NCI-H526 treated with DMSO at 0.1 percent for 48 hours (cell line): ENCODE results near the gene POU2AF1.
A peak's percentile ranks its signal among the peaks of the same experiment; 100 is the strongest.

Experiments
- DNase-seq: peaks from one replicate; lab custom pipeline; 2025; lab: John Stamatoyannopoulos, UW

POU2AF1 gene

DNA sequence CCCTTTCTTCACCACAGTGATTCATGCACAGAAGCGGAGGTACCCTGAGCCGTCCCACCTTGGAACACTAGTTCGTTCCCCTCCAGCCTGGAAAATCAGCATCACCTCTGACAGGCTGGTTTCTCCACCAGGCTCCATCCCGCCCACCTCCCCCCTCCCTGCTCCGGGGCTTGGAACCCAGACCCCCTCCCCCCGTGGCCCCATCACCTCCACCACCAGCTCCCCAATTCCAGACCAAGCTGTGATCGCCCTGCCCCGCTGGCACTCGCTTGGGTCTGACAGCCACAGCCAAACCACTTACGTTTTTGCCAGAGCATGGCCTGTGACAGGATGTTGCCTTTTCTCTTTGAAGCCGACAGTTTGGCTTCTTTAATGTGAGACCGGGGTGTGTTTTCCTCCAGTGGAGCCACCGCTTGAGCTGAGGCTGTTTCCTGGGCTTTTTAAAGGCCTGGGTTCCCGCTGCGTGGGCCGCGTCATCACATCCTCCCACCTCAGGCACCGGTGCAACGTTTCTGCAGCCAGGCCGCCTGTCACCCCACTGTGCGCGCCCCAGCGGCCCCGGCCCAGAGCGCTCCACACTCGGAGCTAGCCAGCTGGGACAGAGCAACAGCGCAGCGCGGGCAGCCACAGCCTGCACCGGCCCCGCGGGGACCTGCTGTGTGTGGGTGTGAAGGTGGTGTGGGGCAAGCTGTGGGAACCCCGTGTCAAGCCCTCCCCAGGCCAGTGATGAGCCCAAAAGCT, at the start of gene POU2AF1:
Gene POU2AF1 (minus strand): TSS at position 415 of the 741 bp plus-strand sequence. CDS start 98 bp downstream, at position 317.
- no peak for DNase-seq

- no peak for DNase-seq
These were observed 49.2 kb upstream of the POU2AF1 start for GRCh38 chr11:111428113-111428876.

DNA sequence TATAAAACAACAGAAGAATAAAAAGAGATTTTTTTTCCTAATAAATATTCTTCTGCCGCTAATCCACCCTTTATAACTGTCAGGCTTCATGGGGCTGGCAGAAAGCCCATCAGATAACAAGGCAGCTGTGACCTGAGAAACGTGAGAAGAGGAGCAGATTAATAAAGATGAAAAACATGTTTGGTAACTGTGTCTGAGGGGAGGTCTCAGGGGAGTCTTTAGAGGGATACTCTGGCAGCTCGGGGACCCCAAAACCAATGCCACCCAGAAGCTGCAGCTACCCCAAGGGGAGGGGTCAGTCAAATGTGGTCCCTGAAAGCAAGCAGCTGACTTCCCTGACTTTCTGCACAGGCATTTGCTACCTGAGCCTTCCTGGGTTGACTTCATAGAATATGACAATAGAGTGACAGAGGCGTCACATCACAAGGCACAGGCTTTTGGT, 48.4 kb upstream of the POU2AF1 start:
- peak; percentile 98 for DNase-seq

GRCh38 chr11:111426617-111427016, 47.5 kb upstream of the POU2AF1 start:
- peak; percentile 97 for DNase-seq

GRCh38 chr11:111423250-111423615, 44.2 kb upstream of the POU2AF1 start:
- no peak for DNase-seq

GRCh38 chr11:111422494-111423249, 43.6 kb upstream of the POU2AF1 start:
- DNase-seq, result peak; percentile 97

- DNase-seq, result no peak
These were observed 42.2 kb upstream of the POU2AF1 start for GRCh38 chr11:111421251-111421650.

DNA sequence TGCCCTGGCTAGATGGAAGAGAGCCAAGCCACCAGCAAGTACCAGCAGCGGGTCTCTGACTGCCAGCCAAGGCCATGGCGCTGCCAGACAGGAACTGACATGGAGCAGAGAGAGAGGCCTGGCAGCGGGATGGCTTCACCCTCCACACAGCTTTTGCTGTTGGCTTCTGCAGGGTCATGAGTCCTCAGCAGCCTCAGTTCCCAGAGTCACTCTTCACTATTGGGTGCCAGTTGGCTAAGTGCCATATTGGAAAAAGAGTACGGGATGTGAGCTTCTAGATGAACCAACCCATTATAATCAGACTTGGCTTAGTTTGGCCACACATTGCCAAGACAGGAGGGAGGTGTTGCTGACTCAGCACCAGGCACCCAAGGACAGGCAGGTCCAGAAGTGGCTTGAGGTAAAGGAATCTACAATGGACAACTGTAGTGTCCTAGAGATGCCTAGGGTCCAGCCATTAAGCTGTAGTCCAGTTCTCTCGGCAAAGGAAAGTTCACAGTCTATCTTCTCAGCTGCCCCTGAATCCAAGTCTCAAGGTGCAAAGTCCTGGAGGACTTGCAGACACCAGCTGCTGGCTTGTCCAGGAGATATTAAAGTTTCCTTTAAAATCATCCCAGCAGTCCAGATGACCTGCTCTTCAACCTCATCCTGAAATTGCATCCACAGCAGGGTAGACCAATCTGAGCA, 40.7 kb upstream of the POU2AF1 start:
- no peak for DNase-seq

GRCh38 chr11:111419181-111419580, 40.1 kb upstream of the POU2AF1 start:
- no peak for DNase-seq

DNA sequence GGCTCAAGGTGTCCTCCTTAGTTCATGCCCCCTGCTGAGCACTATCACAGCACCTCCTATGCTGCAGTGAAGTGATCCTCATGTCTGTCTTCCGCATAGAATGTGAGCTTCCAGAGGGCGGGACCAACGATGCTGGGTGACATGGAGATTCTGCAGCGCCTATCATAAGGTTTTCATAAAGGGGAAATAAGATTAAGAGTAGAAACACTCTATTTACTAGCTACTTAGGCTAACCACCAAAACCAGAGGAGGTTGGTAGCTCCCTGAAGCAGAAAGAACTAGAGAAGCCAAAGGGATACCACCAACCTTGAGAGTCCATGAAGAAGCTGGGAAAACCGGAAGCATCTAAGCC, 39.3 kb upstream of the POU2AF1 start:
- DNase-seq, result no peak

- peak; percentile 95 for DNase-seq
These were observed 38.8 kb upstream of the POU2AF1 start for GRCh38 chr11:111417766-111418435.

GRCh38 chr11:111417011-111417765, 38.1 kb upstream of the POU2AF1 start:
- DNase-seq, result peak; percentile 74

GRCh38 chr11:111416231-111416960, 37.3 kb upstream of the POU2AF1 start:
- DNase-seq, result no peak

DNA sequence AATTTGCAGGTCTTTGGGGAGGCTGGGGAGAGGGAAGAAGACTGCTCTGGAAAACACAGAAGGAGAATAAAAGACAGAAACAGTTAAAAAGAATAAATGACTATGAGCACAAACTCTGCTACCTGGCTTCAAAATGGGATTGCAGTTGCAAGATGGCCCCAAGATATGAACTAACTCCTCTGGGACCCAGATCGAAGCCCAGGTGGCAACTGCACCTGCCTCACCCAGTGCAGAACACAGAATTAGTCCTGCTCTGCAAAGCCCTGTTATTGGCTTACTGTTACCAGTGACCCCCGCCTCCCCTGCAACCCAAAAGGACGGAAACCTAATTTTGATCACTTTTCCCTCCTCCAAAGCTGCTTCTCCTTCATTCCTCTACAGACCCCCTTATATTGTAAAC, 35.9 kb upstream of the POU2AF1 start:
- DNase-seq, result no peak

DNA sequence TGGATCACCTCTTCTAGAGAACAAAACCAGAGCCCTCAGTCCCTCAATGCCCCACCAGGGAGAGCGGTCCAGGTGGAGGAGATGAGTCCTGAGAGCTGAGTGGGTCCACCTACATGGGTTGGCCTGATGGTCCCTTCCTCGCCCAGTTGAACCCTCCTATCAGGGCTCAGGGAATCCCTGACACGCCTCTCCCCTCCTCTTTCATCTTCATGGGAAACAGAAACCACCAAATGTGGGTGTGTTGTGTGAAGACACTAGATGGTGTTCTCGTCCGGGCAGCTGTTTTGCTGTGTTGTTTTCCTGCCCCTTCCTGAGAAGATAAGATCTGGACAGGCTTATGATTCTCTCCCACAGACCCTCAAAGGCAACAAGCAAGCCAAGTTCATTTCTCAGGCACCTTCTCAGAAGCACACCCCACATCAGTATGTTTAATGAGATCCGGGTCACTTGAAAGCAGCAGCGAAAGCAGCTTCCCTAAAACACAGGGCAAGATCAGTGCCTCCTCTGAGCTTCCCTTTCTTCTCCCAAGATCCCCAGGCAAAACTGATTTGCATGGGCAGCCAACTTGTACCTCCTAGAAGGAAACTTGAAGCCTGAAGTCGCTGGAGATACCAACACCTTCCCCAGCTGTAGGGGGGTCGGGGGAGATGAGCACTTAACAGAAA, 35.3 kb upstream of the POU2AF1 start:
- no peak for DNase-seq

DNA sequence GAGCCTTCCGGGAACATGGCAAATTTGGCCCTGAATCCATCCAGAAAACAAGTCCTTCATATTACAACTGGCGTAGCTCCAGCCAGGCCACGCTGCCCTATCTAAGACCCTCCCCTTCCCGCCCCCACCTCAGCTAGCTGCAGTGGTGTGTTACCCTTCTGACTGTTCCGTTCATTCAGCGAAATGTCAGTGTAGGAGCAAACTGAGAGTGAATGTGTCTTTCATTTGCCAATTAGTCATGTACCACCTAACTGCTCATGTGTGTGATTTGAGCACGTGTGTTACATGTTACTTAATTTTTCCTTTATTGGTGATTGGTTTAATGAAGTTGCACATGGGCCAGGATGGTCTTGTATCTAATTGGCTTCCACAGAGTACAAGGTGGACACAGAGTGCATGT, 34.8 kb upstream of the POU2AF1 start:
- DNase-seq, result no peak

- DNase-seq, result no peak
These were observed 33.2 kb upstream of the POU2AF1 start for GRCh38 chr11:111412293-111412692.

DNA sequence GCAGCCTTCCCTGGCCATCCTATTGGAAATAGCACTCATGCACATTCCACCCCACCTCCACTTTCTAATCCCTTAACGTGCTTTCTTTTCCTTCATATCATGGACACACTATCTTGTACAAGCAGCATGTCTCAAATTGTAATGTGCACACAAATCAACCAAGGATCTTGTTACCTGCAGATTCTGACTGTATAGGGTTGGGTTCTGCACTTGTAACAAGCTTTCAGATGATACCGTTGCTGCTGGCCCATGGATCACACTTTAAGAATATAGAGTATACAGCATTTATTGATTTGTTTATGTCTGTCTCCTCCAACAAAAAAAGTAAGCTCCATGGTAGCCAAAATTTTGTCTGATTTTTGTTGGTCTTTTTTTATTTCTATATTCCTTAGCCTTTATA, 32.4 kb upstream of the POU2AF1 start:
- no peak for DNase-seq

- no peak for DNase-seq
These were observed 31.9 kb upstream of the POU2AF1 start for GRCh38 chr11:111410951-111411350.

DNA sequence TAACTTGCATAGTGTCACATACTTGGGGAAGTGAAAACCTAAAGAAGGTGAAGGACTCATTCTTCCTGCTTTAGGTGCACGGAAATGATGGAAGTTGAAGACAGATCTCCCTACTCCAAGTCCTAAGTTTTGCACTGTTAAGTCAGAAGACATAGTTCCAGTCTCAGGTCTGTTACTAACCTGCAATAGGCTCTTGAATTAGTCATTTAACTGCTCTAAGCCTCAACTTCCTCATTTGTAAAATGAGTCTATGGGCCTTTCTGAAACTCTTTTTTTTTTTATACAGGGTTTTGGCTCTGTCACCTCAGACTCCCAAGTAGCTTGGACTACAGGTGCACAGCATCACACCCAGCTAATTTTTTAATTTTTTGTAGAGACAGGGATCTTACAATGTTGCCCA, 30.8 kb upstream of the POU2AF1 start:
- DNase-seq, result no peak
